H9 (cell line): ENCODE results near the gene KCNAB1. TPM values are rescaled to one million over a fixed set of nuclear protein-coding genes. Genes with fewer than 3 reads are reported as not detected.
"Not testable (repeated sequence)": the region's sequence is repeated elsewhere in the genome, so short reads cannot be mapped to it uniquely, and the experiment has no call there.

Source experiments
- DNase-seq: peaks from one replicate; pipeline ENCODE4 v3.0.0-alpha.2; 2017
- H2AFZ ChIP-seq: one replicate; pipeline ENCODE4 v1.6.1; 2013; ENCODE audit warnings: mild to moderate bottlenecking, low read length, control low read depth, moderate library complexity
- H2AK5ac ChIP-seq: 2 replicates; pipeline ENCODE4 v1.6.1; 2013; ENCODE audit warnings: low read length, control low read depth, mixed read lengths; ENCODE audit not compliant: insufficient read length
- H2BK120ac ChIP-seq: one replicate; pipeline ENCODE4 v1.6.1; 2013; ENCODE audit warnings: low read depth, mild to moderate bottlenecking, low read length, control low read depth, inconsistent platforms; ENCODE audit not compliant: poor library complexity, severe bottlenecking
- H2BK12ac ChIP-seq: 2 replicates; pipeline ENCODE4 v1.6.1; 2013; ENCODE audit warnings: low read length, control low read depth, mixed read lengths, low read depth; ENCODE audit not compliant: insufficient read length
- H2BK15ac ChIP-seq: 2 replicates; pipeline ENCODE4 v1.6.1; 2013; ENCODE audit warnings: low read depth, low read length, control low read depth
- H2BK20ac ChIP-seq: one replicate; pipeline ENCODE4 v1.6.1; 2013; ENCODE audit warnings: low read depth, mild to moderate bottlenecking, low read length, control low read depth, inconsistent platforms; ENCODE audit not compliant: poor library complexity, severe bottlenecking
- H2BK5ac ChIP-seq: 2 replicates; pipeline ENCODE4 v1.6.1; 2013; ENCODE audit warnings: low read length, control low read depth, mixed read lengths; ENCODE audit not compliant: insufficient read length
- H3K14ac ChIP-seq: 2 replicates; pipeline ENCODE4 v1.6.1; 2013; ENCODE audit warnings: low read length, control low read depth; ENCODE audit not compliant: insufficient read depth
- H3K18ac ChIP-seq: 2 replicates; pipeline ENCODE4 v1.6.1; 2013; ENCODE audit warnings: low read depth, mild to moderate bottlenecking, mixed read lengths, low read length, control low read depth; ENCODE audit not compliant: insufficient read length
- H3K23ac ChIP-seq: 2 replicates; pipeline ENCODE4 v1.6.1; 2013; ENCODE audit warnings: low read length, control low read depth, mixed read lengths, low read depth; ENCODE audit not compliant: insufficient read length
- H3K23me2 ChIP-seq: 2 replicates; pipeline ENCODE4 v1.6.1; 2013; ENCODE audit warnings: low read depth, mild to moderate bottlenecking, mixed read lengths, low read length, control low read depth; ENCODE audit not compliant: insufficient read length, poor library complexity, severe bottlenecking
- H3K27ac ChIP-seq: 2 replicates; pipeline ENCODE4 v1.5.1; 2013; ENCODE audit warnings: low read length, control low read depth, mixed read lengths, low read depth; ENCODE audit not compliant: insufficient read length
- H3K27me3 ChIP-seq: 2 replicates; pipeline ENCODE4 v1.6.1; 2013; ENCODE audit warnings: low read length, control low read depth, inconsistent platforms; ENCODE audit not compliant: insufficient read depth
- H3K4ac ChIP-seq: 2 replicates; pipeline ENCODE4 v1.6.1; 2013; ENCODE audit warnings: low read depth, mild to moderate bottlenecking, control low read depth, inconsistent platforms, low read length, moderate library complexity
- H3K4me1 ChIP-seq: 2 replicates; pipeline ENCODE4 v1.6.1; 2013; ENCODE audit warnings: low read length, control low read depth, inconsistent platforms; ENCODE audit not compliant: insufficient read depth
- H3K4me2 ChIP-seq: 2 replicates; pipeline ENCODE4 v1.6.1; 2013; ENCODE audit warnings: low read length, control low read depth, mixed read lengths; ENCODE audit not compliant: insufficient read length, insufficient read depth
- H3K56ac ChIP-seq: 2 replicates; pipeline ENCODE4 v1.6.1; 2013; ENCODE audit warnings: low read depth, mild to moderate bottlenecking, mixed read lengths, low read length, control low read depth; ENCODE audit not compliant: insufficient read length
- H3K79me1 ChIP-seq: 2 replicates; pipeline ENCODE4 v1.6.1; 2013; ENCODE audit warnings: low read depth, mild to moderate bottlenecking, moderate library complexity, low read length, control low read depth, inconsistent platforms; ENCODE audit not compliant: insufficient read depth, poor library complexity, severe bottlenecking
- H3K79me2 ChIP-seq: 2 replicates; pipeline ENCODE4 v1.6.1; 2013; ENCODE audit warnings: low read length, control low read depth, inconsistent platforms; ENCODE audit not compliant: insufficient read depth
- H3K9ac ChIP-seq: 2 replicates; pipeline ENCODE4 v1.6.1; 2013; ENCODE audit warnings: low read length, control low read depth, mixed read lengths; ENCODE audit not compliant: insufficient read length; ENCODE audit errors: extremely low read depth
- H3K9me3 ChIP-seq: one replicate; pipeline ENCODE4 v1.6.1; 2013; ENCODE audit warnings: low read depth, low read length, inconsistent platforms; ENCODE audit not compliant: control insufficient read depth
- H3T11ph ChIP-seq: one replicate; pipeline ENCODE4 v1.6.1; 2013; ENCODE audit warnings: mild to moderate bottlenecking, low read length, control low read depth, inconsistent platforms
- H4K20me1 ChIP-seq: one replicate; pipeline ENCODE4 v1.6.1; 2013; ENCODE audit not compliant: control insufficient read depth, insufficient read length, insufficient read depth
- H4K5ac ChIP-seq: 2 replicates; pipeline ENCODE4 v1.6.1; 2013; ENCODE audit warnings: low read depth, mild to moderate bottlenecking, mixed read lengths, low read length, control low read depth; ENCODE audit not compliant: insufficient read length
- H4K8ac ChIP-seq: replicated peaks from 2 replicates; pipeline ENCODE4 v1.6.1; 2013; ENCODE audit warnings: low read length, control low read depth, mixed read lengths, low read depth; ENCODE audit not compliant: insufficient read length
- H4K91ac ChIP-seq: 2 replicates; pipeline ENCODE4 v1.6.1; 2013; ENCODE audit warnings: low read depth, mild to moderate bottlenecking, moderate library complexity, mixed read lengths, low read length, control low read depth; ENCODE audit not compliant: insufficient read length
- H3K27ac Mint-ChIP-seq, 3 experiments: 2 replicates in 2 of 3; 3 replicates in 1 of 3; pipeline ENCODE4 v1.8.0; 2020 to 2021; ENCODE audit warnings: mixed read lengths in 3 of 3, mild to moderate bottlenecking in 1 of 3, moderate library complexity in 1 of 3
- H3K27me3 Mint-ChIP-seq: 2 replicates; pipeline ENCODE4 v1.8.0; 2021; ENCODE audit warnings: low read depth, mild to moderate bottlenecking, moderate library complexity, mixed read lengths
- H3K36me3 Mint-ChIP-seq, 3 experiments: 2 replicates in 2 of 3; 3 replicates in 1 of 3; pipeline ENCODE4 v1.8.0; 2020 to 2021; ENCODE audit warnings: low read depth in 3 of 3, mixed read lengths in 3 of 3; ENCODE audit not compliant: insufficient read depth in 1 of 3
- H3K4me1 Mint-ChIP-seq, 2 experiments: 2 replicates each; pipeline ENCODE4 v1.8.0; 2020; ENCODE audit warnings: mixed read lengths in 2 of 2
- H3K4me3 Mint-ChIP-seq, 2 experiments: 2 replicates in 1 of 2; 3 replicates in 1 of 2; pipeline ENCODE4 v1.8.0; 2020 to 2021; ENCODE audit warnings: mild to moderate bottlenecking in 2 of 2, mixed read lengths in 2 of 2, moderate library complexity in 1 of 2
- H3K9me3 Mint-ChIP-seq, 2 experiments: 2 replicates in 1 of 2; 3 replicates in 1 of 2; pipeline ENCODE4 v1.8.0; 2020; ENCODE audit warnings: mild to moderate bottlenecking in 2 of 2, mixed read lengths in 2 of 2, moderate library complexity in 1 of 2
- WGBS: extraction: QIAGEN DNeasy Blood & Tissue Kit; methylation state at CpG from one replicate; pipeline ENCODE4 v1.1.7; 2013; ENCODE audit warnings: missing lambda C conversion rate, low lambda C conversion rate, mixed read lengths; ENCODE audit not compliant: insufficient read length; ENCODE audit errors: extremely low coverage; 5-methylcytosine and 5-hydroxymethylcytosine counted together
- total RNA-seq: library from RNA; stranded (reverse); gene quantifications from 2 replicates; pipeline ENCODE4 v1.2.1, GENCODE V29; 2021
- TF ChIP-seq, protein P1 (sequence below): fragments of 200-600 bp; sonication (generic); conservative IDR thresholded peaks from 3 replicates; pipeline ENCODE4 v1.8.0; 2021; ENCODE audit warnings: antibody characterized with exemption, mild to moderate bottlenecking

The KCNAB1 gene
- total RNA-seq, 1 experiment from 2014 or later: 3.7 TPM

DNA sequence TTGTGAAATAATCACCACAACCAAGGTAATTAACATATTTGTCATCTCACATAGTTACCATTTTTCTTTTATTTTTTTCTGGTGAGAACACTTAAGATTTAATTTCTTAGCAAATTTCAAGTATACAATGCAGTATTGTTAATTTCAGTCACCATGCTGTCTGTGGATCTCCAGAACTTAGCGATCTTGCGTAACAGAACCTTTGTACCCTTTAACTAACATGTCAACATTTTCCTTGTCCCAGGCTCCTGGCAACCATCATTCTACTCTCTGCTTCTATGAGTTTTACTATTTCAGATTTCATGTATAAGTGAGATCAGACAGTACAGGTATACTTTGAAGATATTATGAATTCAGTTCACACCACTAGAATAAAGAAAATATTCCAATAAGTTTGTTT lies 154.4 kb downstream of the KCNAB1 start:
- no peaks in the 10 kb centered on the region for H3K9me3 Mint-ChIP-seq
- Histone ChIP-seq H3K23me2 (no peaks in the 10 kb centered on the region), H3K4me2 (no peak overlapping the region), H3K79me1 (no peaks in the 10 kb centered on the region), H3K56ac (no peak overlapping the region), H3K4ac (no peak overlapping the region), H2BK120ac (no peak overlapping the region), H2AK5ac (no peak overlapping the region), H2BK15ac (no peak overlapping the region), H3K4me1 (no peaks in the 10 kb centered on the region), H4K8ac (no peak overlapping the region), H2BK12ac (no peak overlapping the region), H3K14ac (no peak overlapping the region), H2BK5ac (no peak overlapping the region), H3T11ph (no peak overlapping the region), H2BK20ac (no peak overlapping the region), H3K27ac (no peak overlapping the region), H3K9me3 (no peaks in the 10 kb centered on the region), H3K9ac (no peak overlapping the region), H3K79me2 (no peaks in the 10 kb centered on the region), H3K27me3 (no peaks in the 10 kb centered on the region), H4K20me1 (no peaks in the 10 kb centered on the region), H2AFZ (no peak overlapping the region), H4K5ac (no peak overlapping the region), H4K91ac (no peak overlapping the region), H3K23ac (no peak overlapping the region), H3K18ac (no peak overlapping the region)
- DNase-seq: no peak
- no peaks in the 10 kb centered on the region for H3K27me3 Mint-ChIP-seq
- TF ChIP-seq, protein P1, sequence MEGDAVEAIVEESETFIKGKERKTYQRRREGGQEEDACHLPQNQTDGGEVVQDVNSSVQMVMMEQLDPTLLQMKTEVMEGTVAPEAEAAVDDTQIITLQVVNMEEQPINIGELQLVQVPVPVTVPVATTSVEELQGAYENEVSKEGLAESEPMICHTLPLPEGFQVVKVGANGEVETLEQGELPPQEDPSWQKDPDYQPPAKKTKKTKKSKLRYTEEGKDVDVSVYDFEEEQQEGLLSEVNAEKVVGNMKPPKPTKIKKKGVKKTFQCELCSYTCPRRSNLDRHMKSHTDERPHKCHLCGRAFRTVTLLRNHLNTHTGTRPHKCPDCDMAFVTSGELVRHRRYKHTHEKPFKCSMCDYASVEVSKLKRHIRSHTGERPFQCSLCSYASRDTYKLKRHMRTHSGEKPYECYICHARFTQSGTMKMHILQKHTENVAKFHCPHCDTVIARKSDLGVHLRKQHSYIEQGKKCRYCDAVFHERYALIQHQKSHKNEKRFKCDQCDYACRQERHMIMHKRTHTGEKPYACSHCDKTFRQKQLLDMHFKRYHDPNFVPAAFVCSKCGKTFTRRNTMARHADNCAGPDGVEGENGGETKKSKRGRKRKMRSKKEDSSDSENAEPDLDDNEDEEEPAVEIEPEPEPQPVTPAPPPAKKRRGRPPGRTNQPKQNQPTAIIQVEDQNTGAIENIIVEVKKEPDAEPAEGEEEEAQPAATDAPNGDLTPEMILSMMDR: no peak
- H3K4me1 Mint-ChIP-seq: no peaks in the 10 kb centered on the region; a peak in 1 of 4 replicates
- H3K36me3 Mint-ChIP-seq: no peaks in the 10 kb centered on the region; a peak in 1 of 7 replicates
- no peak overlapping the region for H3K4me3 Mint-ChIP-seq
- no CpG with 5 or more reads among the region's 2 CpGs for WGBS
- H3K27ac Mint-ChIP-seq: no peak overlapping the region

DNA sequence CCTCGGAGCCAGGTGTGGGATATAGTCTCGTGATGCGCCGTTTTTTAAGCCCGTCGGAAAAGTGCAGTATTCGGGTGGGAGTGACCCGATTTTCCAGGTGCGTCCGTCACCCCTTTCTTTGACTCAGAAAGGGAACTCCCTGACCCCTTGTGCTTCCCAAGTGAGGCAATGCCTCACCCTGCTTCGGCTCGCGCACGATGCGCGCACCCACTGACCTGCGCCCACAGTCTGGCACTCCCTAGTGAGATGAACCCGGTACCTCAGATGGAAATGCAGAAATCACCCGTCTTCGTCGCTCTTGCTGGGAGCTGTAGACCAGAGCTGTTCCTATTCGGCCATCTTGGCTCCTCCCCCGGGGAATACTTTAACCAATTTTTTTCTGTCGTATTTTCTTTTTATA lies 164.3 kb downstream of the KCNAB1 start:
- not testable (repeated sequence) for H3K79me2 ChIP-seq, H3K4me1 ChIP-seq, H2BK12ac ChIP-seq, H3K4me1 Mint-ChIP-seq, H3K36me3 Mint-ChIP-seq, H3K79me1 ChIP-seq, H3K9me3 Mint-ChIP-seq, H3K4ac ChIP-seq, H2BK20ac ChIP-seq, H4K8ac ChIP-seq, H3K4me2 ChIP-seq, H2AFZ ChIP-seq, H3K9me3 ChIP-seq, H3T11ph ChIP-seq, H3K23ac ChIP-seq, H4K91ac ChIP-seq, H3K18ac ChIP-seq, H3K23me2 ChIP-seq, H3K27me3 ChIP-seq, H2AK5ac ChIP-seq, H4K5ac ChIP-seq, H3K27ac ChIP-seq, H2BK15ac ChIP-seq, DNase-seq, H3K14ac ChIP-seq, H3K56ac ChIP-seq, H3K9ac ChIP-seq, H4K20me1 ChIP-seq, H2BK120ac ChIP-seq, H3K4me3 Mint-ChIP-seq, H2BK5ac ChIP-seq
- WGBS: no CpG with 5 or more reads among the region's 24 CpGs
- Mint-ChIP-seq H3K27me3 (peaks cover 15% of the 10 kb centered on the region), H3K27ac (peak overlapping the region; percentile 68 to 94 (median 84); a peak in 6 of 7 replicates)
